Activated T-helper 1 cell treated with Interleukin-2 at 50 U/mL for 16 hours (primary cell): ENCODE measurements around the gene ATP5F1B.
"Not testable (repeated sequence)": the region's sequence is repeated elsewhere in the genome, so short reads cannot be mapped to it uniquely, and the experiment has no call there.

Experiments used
- DNase-seq: peaks from one replicate; pipeline ENCODE4 v3.0.0-alpha.2; 2020; ENCODE audit warnings: low read depth

Gene ATP5F1B

GRCh38 chr12:56645717-56646446, at the start of gene ATP5F1B:
TSS of gene ATP5F1B (minus strand) at chr12:56645984. CDS start at chr12:56645963, 21 bp downstream.
- peak; percentile 82 for DNase-seq

- no peak for DNase-seq
Measured at GRCh38 chr12:56694161-56694560, 48.4 kb upstream of the ATP5F1B start.

GRCh38 chr12:56688846-56689109, 43.0 kb upstream of the ATP5F1B start:
- DNase-seq = no peak

GRCh38 chr12:56688129-56688845, 42.5 kb upstream of the ATP5F1B start, which contains the start of gene PTGES3:
TSS of gene PTGES3 (minus strand) at chr12:56688284. CDS start at chr12:56687999, 285 bp downstream.
- DNase-seq = peak; percentile 97

GRCh38 chr12:56687223-56688128, 41.7 kb upstream of the ATP5F1B start:
- DNase-seq = peak; percentile 46

GRCh38 chr12:56684745-56685359, 39.1 kb upstream of the ATP5F1B start:
- DNase-seq = no peak

- no peak for DNase-seq
Measured at GRCh38 chr12:56682323-56682722, 36.5 kb upstream of the ATP5F1B start.

GRCh38 chr12:56679883-56680575, 34.2 kb upstream of the ATP5F1B start:
- DNase-seq = no peak

GRCh38 chr12:56678852-56679251, 33.1 kb upstream of the ATP5F1B start:
- DNase-seq = no peak

- no peak for DNase-seq
Measured at GRCh38 chr12:56677680-56678079, 31.9 kb upstream of the ATP5F1B start.

- no peak for DNase-seq
Measured at GRCh38 chr12:56676851-56677580, 31.2 kb upstream of the ATP5F1B start.

GRCh38 chr12:56671608-56672007, 25.8 kb upstream of the ATP5F1B start:
- no peak for DNase-seq

- DNase-seq = no peak
Measured at GRCh38 chr12:56670836-56671235, 25.1 kb upstream of the ATP5F1B start.

- DNase-seq = no peak
Measured at GRCh38 chr12:56668197-56668457, 22.3 kb upstream of the ATP5F1B start.

GRCh38 chr12:56661979-56662638, 16.3 kb upstream of the ATP5F1B start:
- no peak for DNase-seq

GRCh38 chr12:56661560-56661959, 15.8 kb upstream of the ATP5F1B start:
- no peak for DNase-seq

- no peak for DNase-seq
Measured at GRCh38 chr12:56658921-56659320, 13.1 kb upstream of the ATP5F1B start.

- DNase-seq = no peak
Measured at GRCh38 chr12:56657416-56658379, 11.9 kb upstream of the ATP5F1B start.

GRCh38 chr12:56653781-56654180, 8.0 kb upstream of the ATP5F1B start:
- not testable (repeated sequence) for DNase-seq
